GM19372 (cell line): ENCODE measurements around the gene SBF1.

ENCODE experiments used
- ATAC-seq: cut with Tn5 transposase; IDR thresholded peaks from one replicate; pipeline ENCODE4 v1.9.1; 2021; ENCODE audit warnings: mild to moderate bottlenecking, low read depth, moderate library complexity; ENCODE audit not compliant: unreplicated experiment

SBF1 gene

GRCh38 chr22:50469377-50470305, 5.2 kb downstream of the SBF1 start:
- ATAC-seq, result peak; percentile 72

GRCh38 chr22:50468626-50469025, 6.2 kb downstream of the SBF1 start:
- no peak for ATAC-seq

GRCh38 chr22:50467773-50468440, 6.9 kb downstream of the SBF1 start:
- ATAC-seq, result no peak

GRCh38 chr22:50467341-50467740, 7.5 kb downstream of the SBF1 start:
- ATAC-seq, result no peak

- ATAC-seq, result no peak
These were observed 9.5 kb downstream of the SBF1 start for GRCh38 chr22:50465066-50465930.

- no peak for ATAC-seq
These were observed 10.4 kb downstream of the SBF1 start for GRCh38 chr22:50464451-50464850.

GRCh38 chr22:50463188-50463900, 11.5 kb downstream of the SBF1 start:
- ATAC-seq, result no peak

- no peak for ATAC-seq
These were observed 12.8 kb downstream of the SBF1 start for GRCh38 chr22:50461979-50462540.

GRCh38 chr22:50461536-50461935, 13.3 kb downstream of the SBF1 start:
- no peak for ATAC-seq

GRCh38 chr22:50460938-50461337, 13.9 kb downstream of the SBF1 start:
- ATAC-seq, result no peak

GRCh38 chr22:50459496-50460140, 15.2 kb downstream of the SBF1 start:
- no peak for ATAC-seq

GRCh38 chr22:50459016-50459415, 15.8 kb downstream of the SBF1 start:
- no peak for ATAC-seq

GRCh38 chr22:50456466-50457234, 18.2 kb downstream of the SBF1 start:
- no peak for ATAC-seq

GRCh38 chr22:50456026-50456425, 18.8 kb downstream of the SBF1 start:
- ATAC-seq, result no peak

GRCh38 chr22:50455201-50455600, 19.6 kb downstream of the SBF1 start:
- no peak for ATAC-seq

- ATAC-seq, result no peak
These were observed 20.2 kb downstream of the SBF1 start for GRCh38 chr22:50454556-50455075.

- ATAC-seq, result no peak
These were observed 22.2 kb downstream of the SBF1 start for GRCh38 chr22:50452649-50453048.
